NCI-H128 (cell line): ENCODE measurements around the gene NDUFA9.

Experiments used
- DNase-seq: peaks from one replicate; lab custom pipeline; 2025; ENCODE audit not compliant: unreplicated experiment; lab: John Stamatoyannopoulos, UW

The NDUFA9 gene

DNA sequence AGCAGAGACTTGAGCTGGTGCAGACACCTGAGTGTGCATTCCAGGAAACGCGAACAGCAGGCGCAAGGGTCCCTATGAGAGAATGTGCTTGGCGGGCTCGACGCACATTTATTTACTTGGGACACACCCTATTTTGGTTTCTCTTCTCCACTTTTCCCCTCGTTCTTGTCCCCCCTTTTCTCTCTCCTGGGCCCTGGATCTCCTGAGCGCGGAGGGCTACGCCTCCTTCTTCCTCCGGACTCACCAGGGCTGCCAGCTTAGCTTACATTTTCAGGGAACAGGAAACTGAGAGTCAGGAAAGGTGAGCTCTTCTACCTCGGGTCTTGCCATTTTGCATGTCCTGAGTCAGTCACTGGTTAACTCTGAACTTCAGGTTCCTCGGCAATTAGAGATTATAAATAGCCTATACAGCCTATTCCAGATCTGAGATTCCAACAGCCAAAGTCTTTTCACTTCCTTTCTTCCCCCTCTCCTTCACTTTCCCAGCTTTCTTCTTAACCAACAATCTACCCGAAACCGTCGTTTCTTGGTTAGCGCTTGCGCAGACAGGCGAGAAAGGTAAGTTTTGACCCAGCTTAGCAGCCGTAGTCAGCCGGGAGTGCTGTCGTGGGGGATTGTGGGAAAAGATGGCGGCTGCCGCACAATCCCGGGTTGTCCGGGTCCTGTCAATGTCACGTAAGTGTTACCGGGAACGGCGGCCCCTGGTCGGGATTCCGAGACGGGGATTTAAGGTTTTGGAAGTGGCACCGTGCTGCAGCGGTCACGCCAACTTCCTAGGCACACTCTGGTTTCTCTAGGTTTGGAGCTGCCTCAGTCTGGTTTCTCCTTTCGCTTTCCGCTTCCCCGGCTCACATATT, at the start of gene NDUFA9, which contains the start of gene AKAP3:
Gene NDUFA9 (plus strand): TSS at position 614 of the 857 bp plus-strand sequence. CDS start 13 bp downstream, at position 627.
Gene AKAP3 (minus strand): TSS at position 551 of the 857 bp plus-strand sequence. CDS start 10,855 bp downstream, outside the sequence.
- peak; percentile 68 for DNase-seq

DNA sequence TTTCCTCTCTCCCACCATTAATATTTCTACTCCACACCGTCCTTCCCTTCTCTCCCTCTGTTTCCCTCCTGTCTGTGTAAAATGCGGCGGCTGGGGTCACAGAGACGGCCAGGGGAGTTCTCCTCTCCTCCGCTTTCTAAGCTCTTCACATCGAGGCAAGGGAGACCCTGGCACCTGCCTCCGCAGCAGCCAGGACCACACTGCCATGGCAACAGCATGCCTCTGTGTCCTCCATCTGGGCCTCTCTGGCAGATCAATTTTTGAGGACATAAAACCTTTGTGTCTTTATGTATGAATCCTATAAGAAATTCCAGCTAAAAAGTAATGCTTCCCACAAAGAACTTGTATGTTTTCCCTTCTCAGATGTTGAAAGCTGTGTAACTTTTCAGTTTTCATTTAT, 45.5 kb upstream of the NDUFA9 start:
- DNase-seq: no peak

DNA sequence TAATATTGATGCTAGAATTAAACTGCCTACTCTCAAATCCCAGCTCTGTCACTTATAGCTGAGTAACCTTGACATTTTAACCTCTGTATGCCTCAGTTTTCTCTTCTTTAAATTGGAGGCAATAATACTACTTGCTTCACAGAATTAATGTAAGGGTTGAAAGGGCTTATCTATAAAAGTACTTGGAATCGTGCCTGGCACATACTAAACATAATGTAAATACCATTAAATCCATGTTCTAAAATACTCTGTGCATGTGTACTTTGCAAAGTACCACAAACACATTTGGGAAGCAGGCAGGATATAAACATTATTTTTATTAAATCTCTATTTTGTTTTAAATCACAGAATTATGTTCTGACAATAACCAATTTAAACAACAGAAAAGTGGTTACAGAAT, 45.0 kb upstream of the NDUFA9 start:
- DNase-seq: no peak

DNA sequence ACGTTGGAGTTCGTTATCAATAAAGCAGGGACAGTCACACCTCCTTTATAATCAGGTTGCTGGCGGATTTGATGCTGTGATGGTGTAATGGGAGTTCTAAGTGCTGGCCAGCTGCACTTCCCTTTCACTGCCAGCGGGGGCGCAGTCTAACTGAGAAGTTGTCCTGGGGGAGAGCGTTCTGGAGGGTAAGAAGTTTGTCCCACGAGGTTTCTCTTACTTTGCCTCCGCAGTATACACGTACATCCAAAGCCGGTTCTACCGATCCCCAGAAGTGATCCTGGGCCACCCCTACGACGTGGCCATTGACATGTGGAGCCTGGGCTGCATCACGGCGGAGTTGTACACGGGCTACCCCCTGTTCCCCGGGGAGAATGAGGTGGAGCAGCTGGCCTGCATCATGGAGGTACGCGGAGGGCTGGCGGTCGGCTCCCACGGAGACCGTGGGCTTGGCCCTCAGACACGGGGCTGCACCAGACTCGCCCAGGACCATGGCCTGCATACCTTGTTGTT, 44.2 kb upstream of the NDUFA9 start:
- peak; percentile 77 for DNase-seq

DNA sequence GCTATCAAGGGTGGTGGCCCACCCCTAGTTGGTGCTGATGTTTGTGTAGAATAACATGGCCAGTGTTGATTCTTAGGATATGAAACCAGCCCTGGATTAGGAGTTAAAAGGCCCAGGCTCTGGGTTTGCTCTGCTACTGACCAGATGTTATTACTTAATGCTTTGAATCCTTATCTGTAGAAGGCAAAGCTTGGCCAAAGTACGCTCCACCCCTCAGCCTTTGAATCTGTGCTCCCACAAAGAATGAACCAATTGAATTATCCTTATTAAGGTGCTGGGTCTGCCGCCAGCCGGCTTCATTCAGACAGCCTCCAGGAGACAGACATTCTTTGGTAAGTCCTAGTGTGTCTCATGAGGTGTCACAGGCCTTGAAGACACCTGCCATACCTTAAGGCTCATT, 41.9 kb upstream of the NDUFA9 start:
- DNase-seq: no peak

DNA sequence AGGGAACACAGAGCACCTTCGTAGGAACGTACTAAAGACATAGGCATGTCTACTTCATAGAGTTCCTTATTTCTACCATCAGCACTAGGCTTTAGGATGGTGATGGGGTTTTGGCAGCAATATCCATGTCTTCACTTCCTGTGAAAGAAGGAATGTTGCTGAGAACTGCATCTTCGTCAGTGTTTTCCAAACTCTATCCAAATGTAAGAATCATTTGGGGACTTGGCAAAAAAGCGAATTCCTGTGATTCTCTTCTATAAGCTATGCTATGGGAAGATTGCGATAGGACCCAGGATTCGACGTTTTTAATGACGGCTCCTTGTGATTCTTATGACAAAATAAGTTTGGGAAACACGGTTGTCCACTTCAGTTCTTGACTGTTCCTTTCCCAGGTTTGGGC, 39.8 kb upstream of the NDUFA9 start:
- no peak for DNase-seq

DNA sequence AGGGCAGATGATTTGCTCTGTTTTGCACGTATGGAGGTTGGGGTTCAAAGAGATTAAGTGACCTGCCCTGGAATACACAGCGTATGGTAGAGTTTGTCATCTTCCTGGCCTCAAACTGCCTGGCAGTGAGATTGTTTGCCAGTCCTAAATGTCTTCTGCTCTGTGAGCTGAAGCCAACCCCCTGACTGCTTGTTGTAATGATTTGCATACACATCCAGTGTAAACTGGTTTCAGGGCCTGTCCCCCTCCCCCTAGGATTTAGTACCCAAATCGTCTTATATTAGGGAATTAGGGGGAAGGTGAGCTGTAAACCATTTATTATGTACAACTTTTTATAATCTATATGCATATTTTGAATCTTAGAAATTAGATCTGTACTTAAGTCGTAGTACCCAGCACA, 38.4 kb upstream of the NDUFA9 start:
- no peak for DNase-seq

DNA sequence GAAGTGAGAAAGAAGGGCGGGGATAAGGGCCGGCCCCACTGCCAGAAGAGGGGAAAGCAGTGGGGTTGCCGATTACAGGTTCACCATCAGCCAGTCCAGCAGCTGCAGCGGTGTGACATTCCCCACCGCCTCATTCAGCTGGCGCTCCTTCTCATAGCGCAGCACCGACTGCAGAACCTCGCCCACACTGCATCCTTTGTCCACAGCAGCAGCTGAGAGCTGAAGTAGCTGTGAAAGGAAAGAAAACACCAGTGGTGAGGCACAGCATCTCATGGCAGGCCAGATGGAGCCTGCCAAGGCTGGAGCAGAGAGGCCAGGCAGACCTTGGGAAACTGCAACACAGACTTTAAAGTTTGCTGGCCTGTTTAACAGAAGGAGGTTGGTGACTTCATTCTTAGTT, 33.2 kb upstream of the NDUFA9 start:
- no peak for DNase-seq

DNA sequence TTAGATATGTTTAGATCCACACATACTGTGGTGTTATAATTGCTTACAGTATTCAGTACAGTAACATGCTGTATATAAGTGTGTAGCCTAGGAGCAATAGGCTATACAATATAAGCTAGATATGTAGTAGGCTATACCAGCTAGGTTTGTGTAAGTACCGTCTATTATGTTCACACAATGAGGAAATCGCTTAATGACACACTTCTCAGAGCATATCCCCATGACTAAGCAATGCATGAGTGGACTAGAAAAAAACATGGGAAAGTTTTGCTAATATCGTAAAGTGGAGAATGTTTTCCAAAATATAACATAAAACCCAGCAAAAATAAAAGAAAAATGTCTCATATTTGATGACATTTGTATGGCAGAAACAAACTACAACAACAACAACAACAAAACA, 27.4 kb upstream of the NDUFA9 start:
- no peak for DNase-seq

DNA sequence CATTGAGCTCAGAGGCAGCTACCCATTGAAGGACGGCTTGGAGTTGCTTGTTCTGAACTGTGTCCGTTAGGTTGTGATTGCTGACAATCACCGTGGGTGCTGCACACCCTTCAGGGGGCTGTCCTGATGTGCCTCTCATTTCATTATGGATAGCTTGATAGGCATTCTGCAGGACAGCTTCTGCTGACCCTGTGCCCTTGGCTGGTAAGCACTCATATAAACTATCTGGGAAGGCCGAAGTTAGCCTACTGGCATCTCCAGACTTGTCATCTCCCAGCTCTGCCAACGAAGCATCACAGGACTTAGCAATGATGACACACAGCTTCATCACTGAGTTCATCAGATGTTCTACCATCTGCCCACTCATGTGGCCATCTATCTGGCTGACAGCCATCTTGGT, 22.4 kb upstream of the NDUFA9 start:
- DNase-seq: no peak

DNA sequence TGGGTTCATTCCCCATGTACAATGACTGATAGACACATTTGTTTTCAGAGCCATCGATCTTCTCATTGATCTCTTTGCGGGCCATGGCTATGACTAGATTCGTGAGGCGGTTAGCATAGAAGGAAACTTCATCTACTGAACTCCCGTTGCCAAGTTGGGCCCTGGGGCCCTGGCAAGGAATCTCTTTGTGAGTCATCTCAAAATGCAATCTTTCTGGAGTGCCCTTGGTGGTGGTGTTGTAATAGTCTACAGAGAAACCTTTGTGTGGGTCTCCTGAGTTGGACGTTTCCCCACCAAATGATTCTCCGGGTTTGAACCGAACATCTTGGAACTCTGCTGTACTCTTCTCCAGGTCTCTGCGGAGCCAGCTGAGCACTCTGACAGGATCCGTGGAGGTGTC, 20.5 kb upstream of the NDUFA9 start:
- no peak for DNase-seq

DNA sequence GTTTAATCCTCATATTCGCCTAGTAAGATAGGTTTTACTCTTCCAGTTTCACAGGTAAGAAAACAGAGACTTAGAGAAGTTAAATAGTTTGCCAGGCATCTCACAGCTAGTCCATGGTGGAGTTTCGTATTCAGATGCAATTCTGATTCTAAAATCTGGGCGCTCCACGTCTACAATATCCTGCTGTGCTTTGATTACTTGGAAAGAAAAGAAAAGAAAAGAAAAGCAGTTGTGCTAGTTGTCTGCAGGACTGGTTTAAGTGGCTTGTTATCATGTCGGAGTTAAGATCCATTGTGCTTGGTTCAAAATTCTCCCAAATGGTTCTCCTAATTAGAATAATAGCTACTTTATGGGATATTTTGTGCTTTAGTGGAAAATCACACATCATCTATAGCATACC, 18.7 kb upstream of the NDUFA9 start:
- no peak for DNase-seq

DNA sequence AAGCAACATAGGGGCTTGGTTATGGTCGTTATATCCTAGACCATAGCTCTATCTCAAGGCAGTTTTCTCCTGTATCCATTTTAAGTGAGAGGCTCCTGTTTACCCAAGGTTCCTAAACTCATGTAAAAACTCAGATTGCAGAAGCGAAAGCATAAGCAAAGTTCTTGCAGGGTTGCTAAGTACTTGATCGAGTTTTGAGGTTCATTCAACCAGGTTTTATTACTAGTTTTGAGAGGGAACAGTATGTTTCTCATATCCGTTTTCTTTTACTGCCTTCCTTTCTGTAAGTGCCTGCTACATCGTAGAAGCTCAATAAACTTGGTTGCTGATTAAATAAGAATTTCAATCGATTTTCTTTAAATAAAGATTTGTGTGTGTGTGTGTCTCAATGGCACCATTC, 5.2 kb upstream of the NDUFA9 start:
- no peak for DNase-seq

DNA sequence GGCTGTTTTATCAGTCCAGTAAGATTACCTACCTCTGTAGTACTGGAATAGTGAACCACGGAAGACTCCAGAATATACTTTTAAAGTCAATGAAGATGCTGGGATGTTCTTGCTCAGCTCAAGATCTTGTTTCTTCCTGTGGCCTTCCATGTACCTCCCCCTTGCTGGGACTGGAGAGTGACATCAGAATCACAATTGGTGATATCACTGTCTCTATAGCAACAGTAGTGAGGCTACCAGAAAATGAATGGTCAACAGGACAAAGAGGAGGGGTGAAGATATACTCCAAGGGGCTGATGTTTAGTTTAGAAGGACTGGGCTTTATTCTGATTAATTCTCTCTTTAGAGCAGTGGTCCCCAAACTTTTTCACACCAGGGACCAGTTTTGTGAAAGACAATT, 3.9 kb upstream of the NDUFA9 start:
- no peak for DNase-seq

DNA sequence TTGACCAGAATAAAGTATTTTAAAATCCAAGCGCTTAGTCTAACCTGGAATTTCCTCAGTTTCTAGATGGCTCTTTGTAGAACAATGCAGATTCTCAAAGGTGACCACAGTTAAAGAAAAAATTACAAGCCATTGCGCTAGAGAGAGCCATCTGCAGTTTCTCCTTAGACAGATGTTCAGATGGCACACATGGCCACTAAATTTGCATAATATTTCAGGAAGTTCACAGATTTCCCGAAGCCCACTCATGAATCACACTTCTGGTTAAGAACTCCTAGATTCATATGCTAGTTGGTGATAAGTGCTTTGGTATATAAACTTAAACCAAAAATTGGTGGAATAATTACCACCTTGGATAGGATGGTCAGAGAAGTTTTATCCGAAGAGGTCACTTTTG, 812 bp upstream of the NDUFA9 start:
- no peak for DNase-seq

DNA sequence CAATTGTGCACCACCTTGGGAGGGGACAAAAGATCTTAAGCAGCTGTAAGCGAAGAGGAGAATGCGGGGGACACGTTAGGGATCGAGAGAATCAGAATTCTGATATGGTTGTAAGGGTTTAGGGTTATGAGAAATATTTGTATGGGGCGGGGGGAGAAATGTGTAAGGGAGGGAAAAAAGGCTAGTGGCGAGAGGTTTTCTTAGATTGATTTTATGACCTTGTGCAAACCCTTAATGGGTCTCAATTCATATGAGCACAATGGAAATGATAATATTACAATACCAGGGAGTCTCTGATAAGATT, 396 bp downstream of the NDUFA9 start:
- DNase-seq: no peak

DNA sequence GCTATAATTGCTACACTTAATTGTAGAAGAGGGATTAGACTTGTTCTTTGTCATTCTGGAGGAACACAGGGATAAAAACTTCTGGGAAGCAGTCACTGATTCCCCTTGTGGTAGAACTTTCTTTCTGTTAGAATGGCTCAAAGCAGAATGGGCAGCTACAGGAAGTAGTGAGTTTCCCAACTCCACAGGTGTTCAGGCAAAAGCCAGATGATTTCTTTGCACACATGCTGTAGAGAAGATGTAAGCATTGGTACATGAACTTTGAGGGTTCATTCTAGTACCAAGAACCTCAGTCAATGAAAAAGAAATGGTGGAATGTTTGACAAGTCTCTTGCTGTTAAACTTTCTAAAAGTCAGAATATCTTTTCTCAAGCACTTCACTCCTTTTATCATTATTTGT, 4.3 kb downstream of the NDUFA9 start:
- no peak for DNase-seq

DNA sequence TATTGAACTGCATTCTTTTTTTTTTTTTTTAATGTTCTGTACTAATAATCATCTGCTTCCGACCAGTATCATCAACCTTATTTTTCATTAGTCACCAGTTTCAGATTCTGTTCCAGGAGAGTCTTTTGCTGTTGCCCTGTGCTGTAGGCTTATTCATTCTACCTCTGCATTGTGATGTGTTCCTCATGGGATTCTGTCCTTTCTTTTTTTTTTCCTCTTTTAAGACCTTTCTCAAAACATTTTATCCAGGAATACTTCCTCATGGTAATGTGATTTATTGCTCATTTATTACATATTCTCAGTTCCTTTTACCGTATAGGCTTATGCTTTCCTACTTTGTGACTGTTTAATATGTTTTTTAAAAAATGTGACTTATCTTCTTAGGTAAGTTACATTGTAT, 4.8 kb downstream of the NDUFA9 start:
- DNase-seq: no peak

DNA sequence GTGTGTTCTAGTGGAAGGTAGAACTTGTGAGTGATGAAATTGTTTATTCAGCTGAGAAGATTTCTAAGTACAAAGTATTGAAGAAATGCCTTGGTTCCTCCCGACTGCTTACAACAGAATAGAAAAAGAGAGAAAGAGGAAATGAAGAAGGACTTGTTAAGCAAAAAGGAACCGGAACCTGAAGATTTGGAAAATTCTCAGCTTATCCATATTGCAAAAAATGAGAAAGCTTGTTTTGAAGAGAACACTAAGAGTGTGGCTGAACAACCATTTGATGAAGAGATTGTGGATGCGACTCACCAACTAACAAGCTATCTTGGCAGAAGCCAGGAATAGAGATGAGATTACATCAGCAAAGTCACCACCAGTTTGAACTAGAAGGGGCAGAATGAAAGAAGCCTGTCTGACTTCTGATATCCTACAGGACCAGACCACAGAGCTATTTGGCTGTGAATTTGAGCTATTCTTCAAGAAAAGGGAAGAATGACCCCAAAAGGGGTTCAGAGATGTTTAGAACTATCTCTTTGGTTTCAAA, 15.1 kb downstream of the NDUFA9 start:
- no peak for DNase-seq

DNA sequence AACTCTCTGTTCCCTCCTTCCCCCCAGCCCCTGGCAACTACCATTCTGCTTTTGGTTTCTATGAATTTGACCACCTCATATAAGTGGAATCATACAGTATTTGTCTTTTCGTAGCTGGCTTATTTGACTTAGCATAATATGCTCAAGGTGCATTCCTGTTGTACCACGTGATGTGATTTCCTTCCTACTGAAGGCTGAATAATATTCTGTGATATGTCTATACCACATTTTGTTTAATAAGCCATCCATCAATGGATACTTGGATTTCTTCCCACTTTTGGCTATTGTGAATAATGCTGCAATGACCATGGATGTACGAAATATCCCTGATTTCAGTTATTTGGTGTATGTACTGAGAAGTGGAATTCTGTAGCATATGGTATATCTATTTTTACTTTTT, 16.3 kb downstream of the NDUFA9 start:
- no peak for DNase-seq

DNA sequence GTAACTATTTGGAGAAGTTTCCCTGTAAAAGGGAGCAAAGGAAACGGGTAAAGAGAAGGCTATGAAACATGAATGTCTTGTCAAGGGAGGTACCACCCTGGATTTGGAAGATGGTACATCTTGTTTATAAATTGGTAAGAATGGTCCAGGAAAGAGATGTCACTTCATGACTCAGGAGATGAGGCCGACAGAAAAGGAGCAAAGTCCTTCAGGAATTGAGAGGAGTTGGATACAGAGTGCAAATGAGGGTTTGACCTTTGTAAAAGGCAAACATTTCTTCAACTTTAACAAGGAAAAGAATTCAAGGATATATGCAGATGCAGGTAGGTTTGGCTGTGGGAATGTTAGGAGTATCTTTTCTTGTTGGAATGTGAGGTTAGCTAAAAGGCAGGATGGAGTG, 30.8 kb downstream of the NDUFA9 start:
- DNase-seq: no peak

DNA sequence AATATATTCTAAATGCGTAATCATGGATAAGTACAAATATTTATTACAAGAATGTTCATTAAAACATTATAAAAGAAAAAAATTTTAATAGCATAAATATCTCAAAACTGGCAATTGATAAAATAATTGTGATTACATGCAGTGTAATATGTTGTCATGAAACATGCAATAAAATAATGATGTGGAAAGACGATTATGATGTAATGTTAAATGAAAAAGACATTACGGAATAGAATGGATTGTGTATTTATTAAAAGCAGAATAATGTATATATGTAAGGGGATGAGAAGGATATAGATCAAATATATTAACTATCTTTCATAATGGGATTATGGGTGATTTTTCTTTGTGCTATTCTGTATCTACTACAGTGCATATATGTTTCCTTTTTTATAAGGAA, 32.8 kb downstream of the NDUFA9 start:
- no peak for DNase-seq

DNA sequence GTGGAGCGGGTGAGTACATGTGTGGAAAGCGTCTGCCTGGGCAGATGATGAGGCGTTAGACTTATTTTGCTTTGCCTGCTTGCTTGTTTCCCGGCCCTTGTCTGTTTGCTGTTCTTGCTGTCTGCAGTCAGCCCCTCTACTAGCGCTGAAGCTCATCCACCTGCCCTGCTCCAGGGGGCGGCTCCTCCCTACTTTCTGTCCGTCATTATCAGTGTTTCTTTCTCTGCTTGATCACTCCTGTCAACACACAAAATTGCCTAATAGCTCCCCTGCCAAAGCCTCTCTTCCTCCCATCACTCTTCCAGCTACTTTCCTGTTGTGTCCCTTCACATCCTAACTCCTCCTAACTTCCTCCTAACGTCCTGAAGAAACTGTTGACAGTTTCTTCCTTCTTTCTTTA, 36.4 kb downstream of the NDUFA9 start:
- DNase-seq: no peak
